ENCODE data around the gene ARHGEF12.

DNA sequence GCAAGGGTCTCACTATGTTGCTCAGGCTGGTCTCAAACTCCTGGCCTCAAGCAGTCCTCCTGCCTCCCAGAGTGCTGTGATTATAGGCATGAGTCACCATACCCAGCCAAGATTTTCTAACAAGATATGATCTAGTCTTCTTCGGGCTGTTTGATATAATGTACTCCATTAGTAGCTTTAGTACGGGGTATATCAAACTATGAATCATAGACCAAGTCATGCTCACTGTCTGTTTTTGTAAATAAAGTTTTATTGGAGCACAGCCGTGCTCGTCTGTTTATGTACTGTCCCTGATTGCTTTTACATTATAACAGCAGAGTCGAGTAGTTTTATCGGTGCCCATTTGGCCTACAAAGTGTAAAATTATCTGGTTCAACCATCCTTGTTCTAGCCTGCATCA is 131.4 kb downstream of the ARHGEF12 start:
- TF ChIP-seq, protein P1, sequence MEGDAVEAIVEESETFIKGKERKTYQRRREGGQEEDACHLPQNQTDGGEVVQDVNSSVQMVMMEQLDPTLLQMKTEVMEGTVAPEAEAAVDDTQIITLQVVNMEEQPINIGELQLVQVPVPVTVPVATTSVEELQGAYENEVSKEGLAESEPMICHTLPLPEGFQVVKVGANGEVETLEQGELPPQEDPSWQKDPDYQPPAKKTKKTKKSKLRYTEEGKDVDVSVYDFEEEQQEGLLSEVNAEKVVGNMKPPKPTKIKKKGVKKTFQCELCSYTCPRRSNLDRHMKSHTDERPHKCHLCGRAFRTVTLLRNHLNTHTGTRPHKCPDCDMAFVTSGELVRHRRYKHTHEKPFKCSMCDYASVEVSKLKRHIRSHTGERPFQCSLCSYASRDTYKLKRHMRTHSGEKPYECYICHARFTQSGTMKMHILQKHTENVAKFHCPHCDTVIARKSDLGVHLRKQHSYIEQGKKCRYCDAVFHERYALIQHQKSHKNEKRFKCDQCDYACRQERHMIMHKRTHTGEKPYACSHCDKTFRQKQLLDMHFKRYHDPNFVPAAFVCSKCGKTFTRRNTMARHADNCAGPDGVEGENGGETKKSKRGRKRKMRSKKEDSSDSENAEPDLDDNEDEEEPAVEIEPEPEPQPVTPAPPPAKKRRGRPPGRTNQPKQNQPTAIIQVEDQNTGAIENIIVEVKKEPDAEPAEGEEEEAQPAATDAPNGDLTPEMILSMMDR (IDR thresholded peaks at IDR 0.05), result no peak
- TF ChIP-seq POLR2A (IDR thresholded peaks at IDR 0.05) (no peak), EP300 (IDR thresholded peaks at IDR 0.05) (no peak)
